Stimulated activated CD8-positive, alpha-beta memory T cell treated with anti-CD3 and anti-CD28 coated beads, Interleukin-15, amount 100 ng/mL, for 4 hours (primary cell): ENCODE data around the gene FLACC1.
"Not testable (repeated sequence)": the region's sequence is repeated elsewhere in the genome, so short reads cannot be mapped to it uniquely, and the experiment has no call there.

Experiments
- DNase-seq, 2 donors: peaks; one replicate each; pipeline ENCODE4 v3.0.0-alpha.2; 2020; ENCODE audit warnings: low read depth in 2 of 2

Gene FLACC1, protein sequence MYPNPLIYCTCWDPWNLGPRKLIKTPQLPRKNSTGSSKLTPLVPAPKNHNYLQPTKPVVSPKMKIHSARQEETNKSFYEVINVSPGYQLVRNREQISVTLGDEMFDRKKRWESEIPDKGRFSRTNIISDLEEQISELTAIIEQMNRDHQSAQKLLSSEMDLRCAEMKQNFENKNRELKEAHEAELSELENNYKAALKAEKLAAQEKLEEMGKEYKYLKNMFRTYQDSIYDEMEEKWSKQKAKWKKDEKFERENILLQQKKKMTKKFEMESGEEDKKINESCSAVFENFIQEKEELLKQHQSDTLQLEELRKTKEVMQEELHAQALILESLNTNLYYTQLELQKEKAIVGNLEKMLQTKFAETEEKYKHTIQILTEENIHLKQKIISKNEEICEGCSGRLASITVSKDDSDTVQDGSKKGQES

DNA sequence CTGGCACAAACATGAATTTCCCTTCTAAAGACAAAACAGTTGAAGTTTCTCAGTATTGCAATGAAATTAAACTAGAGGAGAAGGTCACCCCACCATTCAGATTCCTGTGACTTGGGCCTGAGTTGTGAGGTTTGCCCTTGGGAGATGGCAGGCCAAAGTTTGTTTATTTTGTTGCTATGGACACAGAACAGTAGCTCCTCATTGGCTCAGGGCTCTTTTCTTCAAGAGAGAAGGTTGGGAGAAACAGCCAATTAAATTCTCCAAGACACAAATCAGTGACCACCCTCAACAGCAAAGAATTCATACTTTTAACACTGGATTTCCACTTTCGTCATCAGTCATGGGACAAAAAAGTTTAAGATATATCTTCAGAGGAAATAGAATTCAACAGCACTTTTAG, at the start of gene FLACC1:
Gene FLACC1, minus strand, starts transcription at position 125 of the 400 bp plus-strand sequence. CDS start 5,941 bp downstream, outside the sequence.
- no peak for DNase-seq

DNA sequence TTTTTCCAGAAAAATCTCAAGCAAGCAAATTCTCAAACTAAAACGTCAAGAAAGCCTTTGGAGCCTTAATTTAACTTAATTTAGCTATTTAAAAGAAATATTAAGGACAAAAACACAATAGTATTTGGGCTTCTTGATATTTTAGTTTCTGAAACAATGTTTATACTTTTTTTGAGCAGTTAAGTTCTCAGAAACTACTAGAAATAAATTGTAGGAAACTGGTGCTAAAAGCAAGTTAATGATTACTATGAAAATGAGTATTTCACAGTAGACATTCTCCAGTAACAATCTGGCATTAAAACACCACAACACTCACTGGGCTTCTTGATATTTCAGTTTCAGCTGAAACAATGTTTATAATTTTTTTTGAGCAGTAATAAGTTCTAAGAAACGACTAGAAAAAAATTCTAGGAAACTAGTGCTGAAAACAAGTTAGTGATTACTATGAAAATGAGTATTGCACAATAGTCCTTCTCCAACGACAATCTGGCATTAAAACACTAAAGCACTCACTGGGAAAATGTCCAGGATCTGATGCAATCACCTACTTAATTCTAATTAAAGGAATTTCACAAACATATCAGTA, 49.0 kb upstream of the FLACC1 start:
- no peak for DNase-seq

DNA sequence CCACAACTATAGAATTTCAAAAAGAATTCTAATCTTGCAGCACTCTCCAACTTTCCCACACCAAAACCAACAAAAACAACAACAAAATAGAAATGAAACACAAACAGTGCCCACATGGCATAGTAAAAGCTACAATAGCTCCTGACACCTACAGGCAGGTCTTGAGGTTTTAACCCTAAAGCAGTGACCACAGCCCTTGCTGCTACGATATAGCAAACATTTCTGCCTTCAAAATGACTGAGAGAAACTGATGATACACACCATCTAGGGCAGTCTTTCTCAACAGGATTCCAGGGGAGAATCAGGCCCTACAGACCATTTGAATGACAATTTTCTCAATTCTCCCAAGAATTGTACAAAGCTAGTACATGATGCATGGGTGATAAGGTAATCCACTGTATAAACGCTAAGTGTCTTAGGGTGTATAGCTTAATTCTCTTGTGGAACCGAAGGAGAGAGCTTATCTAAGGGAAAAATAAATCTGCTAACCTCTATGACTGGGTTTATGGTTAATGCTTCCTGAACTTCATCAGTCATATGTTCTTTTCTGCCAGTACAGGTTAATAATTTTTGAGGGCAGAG, 47.6 kb upstream of the FLACC1 start:
- DNase-seq = no peak

DNA sequence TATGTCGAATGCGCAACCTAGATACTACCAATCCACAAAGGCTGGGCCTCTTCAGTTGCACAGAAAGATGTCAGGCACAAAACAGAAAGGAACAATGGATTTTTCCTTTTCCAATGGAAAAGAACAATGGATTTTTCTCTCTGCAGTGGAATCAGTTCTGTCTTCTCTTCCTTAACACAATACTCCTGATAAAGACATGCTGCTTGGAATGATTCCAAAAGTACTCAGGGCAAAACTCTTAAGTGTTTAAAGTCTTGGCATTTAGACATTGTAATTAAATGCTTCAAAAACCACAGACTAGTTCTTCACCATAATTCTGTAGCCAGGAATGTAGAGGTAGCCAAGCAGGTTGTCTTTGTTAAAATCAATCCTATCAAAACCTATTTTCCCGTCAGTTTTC, 46.7 kb upstream of the FLACC1 start:
- no peak for DNase-seq

DNA sequence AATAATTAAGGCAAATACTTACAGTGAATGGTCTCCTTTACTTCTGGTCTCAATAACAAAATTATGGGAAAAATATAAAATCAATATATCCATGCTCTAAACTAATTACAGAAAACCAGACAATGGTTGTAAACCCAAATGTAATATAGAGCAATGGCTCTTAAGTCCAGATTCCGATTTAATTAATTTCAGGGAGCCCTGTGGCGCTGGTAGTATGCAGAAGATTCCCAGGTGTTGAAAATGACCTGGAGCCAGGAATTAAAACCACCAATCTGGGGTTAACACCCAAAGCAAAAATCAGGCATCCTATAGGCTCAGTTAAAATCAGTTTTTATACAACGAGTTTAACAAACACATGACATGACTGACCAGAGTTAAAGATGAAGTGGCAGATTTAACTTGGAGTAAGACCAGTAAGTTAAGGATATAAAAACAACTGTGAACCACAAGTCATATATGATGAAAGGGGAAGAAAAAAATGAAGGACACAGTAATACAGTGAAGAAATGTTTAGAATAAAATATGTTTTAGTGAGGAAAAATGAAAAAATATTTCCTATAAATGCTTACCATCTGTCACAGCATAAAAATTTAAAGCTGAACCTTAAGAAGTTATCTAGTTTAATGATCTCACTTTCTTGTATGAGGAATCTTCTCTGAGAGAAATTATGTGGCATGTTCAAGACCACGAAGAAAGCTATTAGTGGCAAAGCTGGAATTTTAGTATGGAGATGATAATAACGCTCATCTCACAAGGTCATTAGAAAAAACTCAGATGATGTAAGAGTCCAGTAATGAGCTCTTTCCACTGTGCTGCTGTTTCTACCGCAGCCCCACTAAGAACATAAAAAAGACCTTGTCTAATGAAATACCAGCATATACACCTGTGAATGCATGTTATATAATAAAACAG, 45.8 kb upstream of the FLACC1 start:
- no peak for DNase-seq

DNA sequence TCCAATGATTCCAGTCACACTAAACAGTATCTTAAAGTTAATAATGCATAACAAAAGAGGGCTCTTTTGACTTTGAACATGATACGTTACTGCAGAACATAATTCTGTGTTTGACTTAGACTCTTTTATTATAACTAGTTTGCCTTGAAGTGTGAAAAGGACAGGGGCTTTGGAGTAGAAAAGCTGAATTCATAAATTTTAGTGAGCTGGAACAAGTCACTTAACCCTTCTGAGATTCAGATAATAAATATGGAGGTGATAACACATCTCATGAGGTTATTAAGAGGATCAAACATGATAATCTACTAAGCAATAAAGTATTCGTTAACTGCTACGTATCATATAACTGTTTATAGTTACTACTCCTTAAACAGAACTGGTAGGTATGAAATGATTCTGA, 44.7 kb upstream of the FLACC1 start:
- no peak for DNase-seq

DNA sequence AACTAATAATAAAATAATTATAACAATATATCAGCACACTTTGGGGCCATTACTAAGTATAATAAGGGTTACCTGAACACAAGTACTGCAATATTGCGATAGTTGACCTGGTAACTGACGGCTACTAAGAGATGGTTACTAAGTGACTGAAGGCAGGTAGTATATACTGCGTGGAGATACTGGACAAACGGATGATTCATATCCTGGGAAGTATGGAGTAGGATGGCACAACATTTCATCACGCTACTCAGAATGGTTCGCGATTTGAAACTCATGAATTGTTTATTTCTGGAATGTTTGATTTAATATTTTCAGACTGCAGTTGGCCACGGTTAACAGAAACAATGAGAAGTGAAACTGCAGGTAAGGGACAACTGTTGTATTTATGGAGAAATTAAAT, 39.5 kb upstream of the FLACC1 start:
- DNase-seq = no peak

DNA sequence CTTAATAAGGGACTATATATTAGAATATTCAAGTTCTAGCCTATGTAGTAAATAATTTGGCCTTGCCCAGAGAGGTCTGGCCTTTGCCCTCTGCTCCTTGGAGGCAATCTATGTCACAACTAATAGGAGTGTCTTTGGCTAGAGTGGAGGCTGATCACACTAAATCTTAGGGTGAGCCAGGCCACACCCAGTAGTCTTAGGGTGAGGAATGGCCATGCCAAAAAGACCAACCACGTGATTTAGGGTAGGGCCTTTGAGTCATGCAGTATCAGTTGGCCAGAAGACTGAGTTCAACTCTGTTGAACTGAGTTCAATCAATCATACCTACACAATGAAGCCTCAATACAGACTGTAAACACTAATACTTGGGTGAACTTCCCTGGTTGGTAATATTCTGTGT, 26.0 kb upstream of the FLACC1 start:
- DNase-seq = no peak

DNA sequence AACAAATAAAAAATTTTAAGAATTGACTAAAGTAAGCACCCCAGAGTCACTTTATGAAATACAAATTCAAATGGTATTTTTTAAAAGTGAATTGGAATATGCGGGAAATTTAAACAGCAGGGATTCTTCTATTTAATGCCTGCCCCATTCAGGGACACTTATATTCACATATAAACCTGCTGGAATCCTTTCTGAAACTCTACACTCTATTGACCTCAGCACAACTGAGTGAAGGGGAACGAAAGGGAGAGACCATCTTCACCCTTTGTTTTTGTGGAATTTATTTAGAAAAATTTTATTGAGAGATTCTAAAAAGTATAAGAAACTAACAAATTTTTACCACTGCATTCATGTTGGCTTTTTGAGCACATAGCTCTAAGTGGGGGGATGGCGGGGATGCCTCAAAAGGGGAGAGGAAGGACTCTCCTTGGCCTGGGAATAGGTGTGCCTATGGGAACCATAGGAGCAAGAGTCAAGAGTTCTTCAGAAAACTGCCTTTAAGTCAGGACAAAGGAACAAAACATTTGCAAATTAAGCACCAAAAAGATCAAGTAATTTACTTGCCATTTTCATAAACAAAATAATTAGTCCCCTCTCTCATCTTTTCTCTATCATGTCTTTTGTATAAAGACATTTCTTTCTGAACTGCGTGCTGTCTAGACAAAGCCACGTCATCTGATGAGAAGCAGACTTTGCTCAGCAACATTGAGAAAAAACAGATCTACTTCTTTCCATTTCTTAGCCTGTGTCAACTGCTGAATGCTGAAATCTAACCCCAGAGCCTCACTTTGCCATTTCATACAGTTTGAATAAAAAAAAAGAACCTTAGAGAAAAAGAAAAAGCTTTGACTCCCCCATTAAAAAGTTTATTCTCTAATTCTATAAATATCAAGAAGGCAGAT, 21.6 kb upstream of the FLACC1 start:
- no peak for DNase-seq

DNA sequence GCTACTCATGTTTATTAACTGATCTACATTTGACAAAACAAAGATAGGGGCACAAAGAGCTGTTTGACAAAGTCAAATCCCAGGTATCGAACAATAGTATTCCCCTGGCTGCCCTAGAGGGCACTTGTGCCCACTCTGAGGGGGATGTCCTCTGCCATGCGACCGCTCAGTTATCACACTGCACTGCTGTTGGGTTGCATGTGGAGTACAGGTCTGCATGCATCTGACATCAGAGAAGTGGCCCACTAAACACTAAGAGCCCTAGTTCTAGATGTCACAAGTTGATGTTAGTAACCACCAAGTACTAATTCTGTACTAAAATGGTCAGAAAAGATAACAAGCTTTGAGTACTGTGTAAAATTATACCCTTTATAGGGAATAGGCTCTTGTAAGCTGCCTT, 20.1 kb upstream of the FLACC1 start:
- DNase-seq = no peak

DNA sequence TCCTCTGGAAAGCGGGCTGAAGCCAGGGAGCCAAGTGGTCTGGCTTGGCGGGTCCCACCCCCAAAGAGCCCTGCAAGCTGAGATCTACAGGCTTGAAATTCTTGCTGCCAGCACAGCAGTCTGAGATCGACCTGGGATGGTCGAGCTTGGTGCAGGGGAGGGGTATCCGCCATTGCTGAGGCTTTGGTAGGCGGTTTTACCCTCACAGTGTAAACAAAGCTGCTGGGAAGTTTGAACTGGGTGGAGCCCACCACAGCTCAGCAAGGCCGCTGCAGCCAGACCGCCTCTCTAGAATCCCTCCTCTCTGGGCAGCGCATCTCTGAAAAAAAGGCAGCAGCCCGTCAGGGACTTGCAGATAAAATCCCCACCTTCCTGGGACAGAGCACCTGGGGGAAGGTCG, 12.6 kb upstream of the FLACC1 start:
- no peak for DNase-seq

DNA sequence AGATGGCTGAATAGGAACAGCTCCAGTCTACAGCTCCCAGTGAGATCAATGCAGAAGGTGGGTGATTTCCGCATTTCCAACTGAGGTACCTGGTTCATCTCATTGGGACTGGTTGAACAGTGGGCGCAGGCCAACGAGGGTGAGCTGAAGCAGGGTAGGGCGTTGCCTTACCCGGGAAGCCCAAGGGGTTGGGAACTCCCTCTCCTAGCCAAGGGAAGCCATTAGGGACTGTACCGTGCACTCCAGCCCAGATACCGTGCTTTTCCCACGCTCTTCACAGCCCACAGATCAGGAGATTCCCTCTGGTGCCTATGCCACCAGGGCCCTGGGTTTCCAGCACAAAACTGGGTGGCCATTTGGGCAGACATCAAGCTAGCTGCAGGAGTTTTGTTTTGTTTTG, 12.2 kb upstream of the FLACC1 start:
- not testable (repeated sequence) for DNase-seq

DNA sequence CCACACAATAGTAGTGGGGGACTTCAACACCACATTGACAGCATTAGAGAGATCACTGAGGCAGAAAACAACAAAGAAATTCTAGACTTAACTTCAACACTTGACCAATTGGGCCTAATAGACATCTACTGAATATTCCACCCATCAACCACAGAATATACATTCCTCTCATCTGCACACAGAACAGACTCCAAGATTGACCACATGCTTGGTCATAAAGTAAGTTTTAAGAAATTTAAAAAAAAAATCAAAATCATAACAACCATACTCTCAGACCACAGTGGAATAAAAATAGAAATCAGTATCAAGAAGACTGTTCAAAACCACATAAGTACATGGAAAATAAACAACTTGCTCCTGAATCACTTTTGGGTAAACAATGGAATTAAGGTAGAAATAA, 9.0 kb upstream of the FLACC1 start:
- no peak for DNase-seq

DNA sequence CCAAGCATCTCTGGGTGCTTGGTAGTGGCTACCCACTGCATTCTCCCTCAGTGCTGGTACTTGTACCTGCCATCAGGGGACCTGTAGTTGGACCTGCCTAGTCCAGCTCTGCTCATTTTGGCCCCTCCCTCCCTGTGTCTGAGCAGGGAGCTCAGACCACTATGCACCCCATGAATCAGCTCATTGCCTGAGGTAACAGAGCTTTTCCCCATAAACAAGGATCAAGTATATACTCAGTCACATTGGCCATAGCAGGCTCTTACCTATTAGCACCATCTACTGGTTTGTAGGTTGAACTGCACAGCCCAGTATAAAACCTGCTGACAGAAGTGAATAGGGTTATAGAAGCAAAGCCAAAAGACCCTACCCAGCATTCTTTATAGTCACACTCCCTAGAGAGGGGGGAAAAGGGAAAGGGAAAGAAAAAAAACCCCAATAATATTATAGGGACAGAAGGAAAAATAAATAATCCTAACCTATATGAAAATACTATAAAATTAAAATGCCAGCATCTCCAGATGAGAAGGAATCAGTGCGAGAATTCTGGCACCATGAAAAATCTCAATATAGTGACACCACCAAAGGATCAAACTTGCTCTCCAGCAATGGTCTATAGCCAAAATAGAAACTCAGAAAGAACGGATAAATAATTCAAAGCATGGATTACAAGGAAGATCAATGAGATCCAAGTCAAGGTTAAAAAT, 6.9 kb upstream of the FLACC1 start:
- no peak for DNase-seq

DNA sequence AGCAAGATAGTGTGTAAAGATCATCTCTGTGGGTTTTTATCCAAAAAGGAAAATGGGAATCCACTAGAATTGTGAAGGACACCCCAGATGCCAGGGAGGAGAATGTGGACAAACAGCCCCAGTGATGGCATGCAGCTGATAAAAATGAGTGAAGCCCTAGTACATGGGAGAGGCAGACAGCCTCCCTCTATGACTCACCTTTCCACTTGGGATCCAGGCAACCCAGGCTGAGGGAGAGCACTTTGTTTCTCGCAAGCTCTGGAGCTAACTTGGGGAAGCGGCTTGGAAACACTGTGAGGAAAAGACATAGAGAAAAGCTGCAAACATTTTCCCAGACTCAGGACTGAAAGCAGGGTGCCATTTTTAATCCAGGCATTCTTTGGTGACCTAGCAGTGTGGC, 5.3 kb upstream of the FLACC1 start:
- DNase-seq = no peak

DNA sequence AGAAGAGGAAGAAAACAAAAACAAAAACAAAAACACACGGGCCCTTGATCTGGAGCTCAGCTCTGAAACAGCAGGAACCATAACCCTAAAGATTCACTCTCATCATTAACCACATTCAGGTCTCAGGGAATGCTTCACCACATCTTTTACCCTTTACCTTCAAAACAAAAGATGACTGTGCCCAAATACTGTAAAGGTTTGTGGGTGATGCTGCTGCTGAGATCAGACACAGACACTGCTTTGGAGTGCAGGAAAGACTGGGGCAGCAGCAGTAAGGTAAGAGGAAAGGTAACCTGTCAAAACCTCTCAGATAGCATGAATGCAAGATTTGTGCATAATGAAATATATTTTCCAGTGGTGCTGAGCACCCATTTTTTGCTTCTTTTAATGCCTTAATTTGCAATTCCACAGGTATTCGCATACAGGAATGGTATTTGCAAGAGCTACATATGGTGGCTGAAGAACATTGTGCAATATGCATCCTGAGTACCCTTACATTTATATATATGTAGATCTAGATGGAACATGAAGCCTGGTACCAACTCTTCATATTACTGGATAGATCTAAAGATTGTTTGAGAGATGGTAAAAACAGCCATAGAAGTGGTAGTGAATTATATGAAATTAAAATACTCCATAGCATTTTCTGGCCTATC, 4.1 kb upstream of the FLACC1 start:
- no peak for DNase-seq

DNA sequence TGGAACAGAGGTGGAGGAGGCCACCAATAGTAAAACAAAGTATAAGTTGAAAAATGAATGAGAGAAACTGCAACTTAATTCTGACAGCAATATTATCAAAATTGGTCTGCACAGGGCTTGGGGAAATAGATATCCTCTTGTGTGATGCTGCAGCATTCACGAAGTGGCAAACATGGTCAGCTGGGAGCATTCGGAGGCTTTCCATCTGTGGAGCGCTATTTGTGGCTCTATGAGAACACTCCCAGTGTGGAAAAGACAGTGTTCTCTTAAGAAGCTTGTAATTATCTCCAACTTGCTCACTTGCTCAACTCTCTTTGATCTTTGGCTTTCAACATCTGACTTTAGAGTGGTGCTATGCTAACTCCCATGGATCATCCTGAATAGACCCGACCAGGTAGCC, 3.1 kb upstream of the FLACC1 start:
- no peak for DNase-seq

DNA sequence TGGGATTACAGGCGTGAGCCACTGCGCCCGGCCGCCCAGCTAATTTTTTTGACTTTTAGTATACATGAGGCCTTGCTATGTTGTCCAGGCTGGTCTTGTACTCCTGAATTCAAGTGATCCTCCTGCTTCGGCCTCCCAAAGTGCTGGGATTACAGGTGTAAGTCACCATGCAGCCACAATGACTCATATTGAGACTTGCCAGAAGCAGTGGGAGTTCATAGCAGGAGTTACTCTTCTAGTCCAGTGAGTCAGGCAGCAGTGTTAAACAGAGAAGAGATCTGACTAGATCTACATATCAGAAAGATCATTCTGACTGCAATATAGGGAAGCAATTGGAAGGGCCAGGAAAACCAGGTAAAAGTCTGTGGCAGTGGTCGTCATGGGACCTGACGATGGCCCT, 1.5 kb upstream of the FLACC1 start:
- no peak for DNase-seq

DNA sequence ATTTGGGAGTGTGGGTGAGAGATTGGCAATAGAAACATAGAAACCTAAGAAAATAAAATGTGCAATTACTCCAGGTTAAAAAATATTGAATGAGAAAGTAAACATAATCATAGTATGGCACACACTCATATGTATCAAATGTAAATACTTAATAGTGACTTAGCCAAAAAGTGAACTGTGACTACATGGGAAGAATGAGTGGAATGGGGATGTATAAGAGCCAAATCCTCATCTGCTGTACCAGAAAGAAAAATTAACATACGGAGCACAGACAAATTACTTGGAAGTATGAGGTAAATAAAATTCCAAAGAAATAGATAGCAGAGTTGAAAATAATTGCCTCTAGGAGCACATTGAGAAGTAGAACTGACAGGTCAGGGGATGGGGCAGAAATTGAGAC, 4.0 kb downstream of the FLACC1 start:
- no peak for DNase-seq

DNA sequence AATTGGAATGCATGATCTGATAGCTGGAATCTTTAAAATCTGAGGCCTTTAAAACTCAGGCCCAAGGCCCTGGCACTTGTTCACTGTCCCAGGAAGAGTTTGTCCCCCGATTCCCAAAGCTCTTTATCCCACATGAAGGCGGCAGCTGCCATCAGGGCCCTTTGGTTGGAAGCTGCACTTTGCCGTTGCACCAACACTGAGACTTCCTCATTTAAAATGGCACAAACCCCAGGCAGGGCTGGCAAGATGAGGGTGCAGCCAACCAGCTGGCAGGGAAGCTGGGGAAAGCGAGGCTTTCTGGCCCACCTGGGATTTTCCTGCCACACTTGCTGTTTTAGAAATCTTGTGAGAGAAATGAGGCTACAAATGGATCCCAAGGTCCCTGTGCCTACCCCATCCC, 6.3 kb downstream of the FLACC1 start:
- no peak for DNase-seq
